HL-60/S4 (cell line): ENCODE measurements around the gene CDH4.

ENCODE experiments used
- in situ Hi-C: fragments of 300-500 bp; cut with MboI; formaldehyde crosslinking; loops from 2 replicates; pipeline ENCODE4 v1.14.3; 2022; ENCODE audit warnings: low sequenced_read_pairs

The CDH4 gene

DNA sequence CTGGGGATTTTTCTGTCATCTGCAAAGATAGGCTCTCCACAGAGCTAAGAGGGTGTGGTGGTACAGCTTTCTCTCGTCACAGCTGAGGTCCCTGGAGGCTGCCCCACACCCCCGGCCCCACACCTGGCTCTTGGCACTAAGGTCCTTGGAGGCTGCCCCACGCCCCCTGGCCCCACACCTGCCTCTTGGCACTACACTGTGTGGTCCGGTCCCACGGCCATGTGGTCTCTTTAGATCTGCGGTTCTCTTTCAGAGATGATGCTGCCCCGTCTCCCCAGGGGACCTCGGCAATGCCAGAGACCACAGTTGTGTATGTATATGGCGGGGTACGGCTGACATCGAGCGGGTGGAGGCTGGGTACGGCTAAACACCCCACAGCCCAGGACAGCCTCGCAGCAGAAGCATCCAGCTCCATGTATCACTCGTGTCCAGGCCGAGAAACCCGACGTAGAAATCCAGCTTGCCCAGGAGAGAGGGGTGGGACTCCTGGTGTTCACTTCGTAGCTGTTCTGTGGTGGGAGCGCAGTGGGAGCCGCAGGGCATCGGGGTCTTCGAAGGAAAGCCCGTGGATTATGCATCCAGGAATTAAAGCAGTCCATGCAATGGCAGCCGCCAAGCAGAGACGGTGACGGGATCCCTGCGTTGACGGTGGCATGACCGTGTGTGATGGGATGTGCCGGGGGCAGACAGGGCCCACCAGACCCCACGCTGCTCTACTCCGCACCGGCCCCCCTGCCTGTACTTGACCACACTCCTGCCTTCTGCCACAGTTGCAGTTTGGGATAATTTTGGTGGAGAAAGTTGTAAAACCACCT, 292.1 kb downstream of the CDH4 start:
- in situ Hi-C loops = no loop called here

DNA sequence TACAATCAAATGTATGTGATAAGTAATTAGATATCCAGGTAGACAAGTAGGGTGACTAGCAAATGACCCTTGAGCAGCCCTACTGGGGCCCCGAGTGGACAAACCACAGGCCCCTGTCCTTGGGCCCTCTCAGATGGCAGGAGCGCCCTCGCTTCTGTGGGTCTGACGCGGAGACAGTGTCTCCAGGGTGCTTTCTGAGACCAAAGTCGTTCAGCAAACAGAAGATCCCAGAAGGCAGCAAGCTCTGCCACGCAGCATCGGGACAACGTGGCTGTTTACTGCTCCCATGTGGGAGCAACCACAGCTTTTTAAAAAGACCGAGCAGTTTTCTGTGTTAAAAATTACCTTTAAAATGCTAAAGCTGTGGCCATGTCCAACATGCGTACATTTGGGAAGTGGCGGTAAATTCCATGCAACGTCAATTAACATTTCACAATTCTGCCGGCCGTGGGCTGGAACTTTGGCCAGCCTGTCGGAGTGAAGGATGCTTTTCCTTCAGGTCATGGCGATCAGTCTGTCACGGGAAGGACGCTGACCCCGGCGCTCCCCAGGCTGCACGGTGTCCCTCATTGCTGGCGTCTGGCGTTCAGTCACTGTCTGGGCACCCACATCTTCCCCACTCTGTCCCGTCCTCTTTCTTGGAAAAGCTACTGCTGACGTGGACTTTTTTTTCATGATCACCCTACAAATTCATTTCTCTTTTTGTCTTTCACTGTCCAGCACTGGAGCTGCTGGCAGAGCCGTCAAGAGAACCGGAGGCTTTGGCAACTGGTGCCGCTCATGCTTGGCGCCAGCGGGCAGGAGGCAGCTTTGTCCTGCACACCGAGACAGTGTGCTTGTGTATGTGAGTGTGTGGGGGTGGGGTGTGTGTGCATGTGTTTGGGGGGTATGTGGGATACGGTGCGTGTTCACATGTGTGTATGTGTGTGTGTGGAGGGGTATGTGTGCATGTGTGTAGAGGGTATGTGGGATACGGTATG, 293.1 kb downstream of the CDH4 start:
- in situ Hi-C loops = no loop called here

DNA sequence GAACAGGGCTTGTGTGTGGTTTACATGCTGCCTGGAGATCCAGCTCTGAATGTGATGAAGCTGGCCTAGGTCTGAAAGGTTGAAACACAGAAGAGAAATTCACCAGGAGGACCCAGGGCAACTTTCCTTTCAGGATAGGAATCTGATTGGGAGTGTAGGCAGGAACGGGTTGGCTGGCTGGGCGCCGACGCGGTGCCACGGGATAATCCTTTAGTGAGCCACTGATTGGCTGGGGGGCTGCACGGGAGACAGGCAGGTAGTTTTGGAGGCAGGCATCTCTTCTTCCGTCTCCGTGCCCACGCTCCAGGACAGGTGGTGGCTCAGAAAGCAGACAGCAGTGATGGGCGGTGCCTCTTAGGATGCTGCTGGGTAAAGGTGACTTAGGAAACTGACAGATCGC, 294.6 kb downstream of the CDH4 start:
- in situ Hi-C loops = no loop called here

DNA sequence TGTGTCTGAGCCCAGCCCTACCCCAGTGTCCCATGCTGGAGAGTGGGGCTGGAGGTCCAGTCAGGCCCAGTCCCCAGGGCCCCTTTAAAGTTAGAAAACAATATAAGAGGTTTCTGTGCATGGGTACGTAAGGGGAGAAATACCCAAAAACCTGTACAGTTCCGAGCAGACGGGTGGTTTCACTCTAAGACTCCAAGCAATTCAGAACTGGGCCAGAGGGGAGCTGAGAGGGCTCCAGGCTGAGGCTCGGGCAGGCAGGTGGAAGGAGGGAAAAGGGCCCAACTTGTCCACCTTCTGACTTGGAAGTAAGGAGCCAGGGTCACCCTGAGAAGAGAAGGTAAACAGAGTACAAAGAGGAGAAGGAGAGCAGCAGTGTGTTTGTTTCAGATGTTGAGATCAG, 296.0 kb downstream of the CDH4 start:
- in situ Hi-C loops = no loop called here

DNA sequence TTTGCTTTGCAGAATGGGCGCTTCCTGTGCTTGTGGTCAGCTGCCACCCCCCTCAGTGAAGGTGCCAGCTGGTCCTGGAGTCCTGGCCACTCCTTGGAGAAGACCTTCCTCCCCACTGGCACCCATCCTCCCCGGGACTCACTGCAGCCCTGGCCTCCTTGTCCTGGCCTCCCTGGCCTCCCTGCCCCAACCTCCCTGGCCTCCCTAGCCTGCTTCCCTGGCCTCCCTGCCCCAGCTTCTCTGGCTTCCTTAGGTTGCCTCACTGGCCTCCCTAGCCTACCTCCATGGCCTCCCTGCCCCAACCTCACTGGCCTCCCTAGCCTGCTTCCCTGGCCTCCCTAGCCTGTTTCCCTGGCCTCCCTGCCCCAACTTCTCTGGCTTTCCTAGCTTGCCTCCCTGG, 297.8 kb downstream of the CDH4 start:
- in situ Hi-C loops = no loop called here

DNA sequence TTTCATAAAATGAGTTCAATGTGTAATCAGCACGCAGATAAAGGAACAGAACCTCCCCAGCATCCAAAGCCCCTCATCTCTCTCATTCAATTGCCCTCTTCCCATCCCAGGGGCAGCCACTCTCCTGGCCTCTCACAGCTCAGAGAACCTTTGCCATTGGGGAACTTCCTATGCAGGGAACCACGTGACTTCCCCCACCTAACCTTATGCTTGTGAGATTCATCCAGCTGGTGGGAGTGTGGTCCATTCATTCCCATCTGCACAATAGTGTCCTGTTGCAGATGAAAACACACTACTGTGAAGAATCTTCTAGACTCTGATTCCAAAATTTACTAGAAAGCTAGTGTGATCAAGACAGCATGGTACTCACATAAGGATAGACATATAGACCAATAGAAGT, 299.3 kb downstream of the CDH4 start:
- in situ Hi-C loops = no loop called here

DNA sequence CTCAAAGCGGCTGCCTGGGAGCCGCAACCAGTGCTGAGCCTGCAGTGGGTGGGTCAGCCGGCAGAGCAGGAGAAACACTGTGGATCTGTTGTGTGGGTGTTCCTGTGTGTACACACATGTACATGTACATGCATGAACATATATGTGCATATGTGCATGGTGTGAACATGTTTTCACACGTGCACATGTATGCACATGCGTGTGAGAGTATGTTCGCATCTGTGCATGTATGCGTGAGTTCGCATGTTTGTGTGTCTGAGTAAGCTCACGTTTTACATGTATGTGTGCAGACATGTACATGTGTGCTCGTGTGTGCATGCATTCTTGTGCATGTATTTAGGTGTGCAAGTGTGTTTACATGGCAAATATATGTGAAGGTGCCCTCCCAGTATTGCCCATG, 302.6 kb downstream of the CDH4 start:
- in situ Hi-C loops = no loop called here

DNA sequence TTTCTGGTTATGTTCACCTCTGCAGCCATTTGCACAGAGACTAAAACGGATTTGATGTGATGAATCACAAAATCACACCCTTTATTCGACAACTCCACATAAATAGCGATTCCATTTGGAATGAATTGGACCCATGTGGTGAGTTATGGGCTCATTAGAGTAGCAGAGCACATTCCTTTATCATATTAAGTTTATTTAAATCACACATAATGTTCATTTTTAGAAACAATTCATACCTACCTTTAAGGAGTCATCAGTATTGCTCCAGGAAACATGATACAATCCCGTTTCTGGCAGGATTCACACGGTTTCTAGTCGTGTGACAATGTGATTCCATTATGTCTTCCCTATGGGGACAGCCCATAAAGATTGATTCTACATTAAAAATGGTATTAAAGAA, 303.5 kb downstream of the CDH4 start:
- in situ Hi-C loops = no loop called here

DNA sequence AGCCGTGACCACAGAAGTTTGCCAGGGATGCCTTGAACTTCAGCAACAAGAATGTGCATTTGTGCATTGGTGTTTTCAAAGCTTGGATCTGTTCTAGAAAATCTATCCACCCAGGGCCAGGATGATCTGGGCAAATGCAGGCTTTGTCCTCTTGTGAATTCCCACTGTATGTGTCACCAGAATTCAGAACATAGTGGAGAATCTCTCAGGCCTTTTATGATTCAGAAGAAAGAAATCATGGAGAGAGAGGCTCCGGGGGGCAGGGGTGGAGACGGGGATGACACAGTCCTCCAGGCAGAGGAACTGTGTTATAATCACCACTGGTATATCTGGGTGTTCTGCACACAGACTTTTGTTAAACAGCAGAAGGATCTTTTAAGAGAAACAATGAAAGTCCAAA, 304.1 kb downstream of the CDH4 start:
- in situ Hi-C loops = no loop called here

DNA sequence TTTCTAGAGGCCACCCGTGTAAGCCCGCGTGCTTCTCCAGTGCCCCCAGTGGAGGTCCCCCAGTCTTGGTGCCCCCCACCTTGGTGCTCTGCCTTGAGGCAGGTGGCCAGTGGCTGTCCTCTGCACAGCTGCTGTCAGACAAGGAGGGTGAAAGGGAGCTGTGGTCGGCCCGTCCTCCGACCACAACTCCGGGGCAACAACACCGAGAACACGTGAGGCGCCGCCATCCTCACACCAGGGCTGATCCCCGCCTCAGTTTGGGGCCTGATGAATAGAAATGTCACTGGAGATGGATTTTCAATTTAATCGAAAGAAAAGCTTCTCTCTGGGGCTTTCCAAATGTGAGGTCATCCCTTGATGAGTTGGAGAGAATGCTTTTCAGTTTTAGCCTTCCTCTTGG, 304.6 kb downstream of the CDH4 start:
- in situ Hi-C loops = no loop called here

DNA sequence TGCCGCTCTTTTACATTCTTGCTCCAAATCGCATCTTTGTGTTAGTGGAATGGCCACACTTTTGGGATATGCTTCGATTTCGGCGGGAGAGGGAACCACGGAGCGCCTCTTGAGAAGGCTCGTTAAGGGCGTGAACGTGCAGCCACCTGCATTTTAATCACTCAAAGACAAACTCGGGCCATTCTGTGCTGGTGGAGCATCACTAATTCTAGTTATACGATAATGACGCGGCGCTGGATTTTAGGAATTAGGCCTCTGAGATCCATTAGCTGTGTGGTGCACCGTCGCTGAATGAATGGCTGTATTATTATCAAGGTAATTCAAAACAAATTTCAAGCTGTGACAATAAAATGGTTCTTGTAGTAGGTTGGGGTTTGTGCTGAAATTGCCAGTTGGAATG, 305.6 kb downstream of the CDH4 start:
- in situ Hi-C loops = no loop called here

DNA sequence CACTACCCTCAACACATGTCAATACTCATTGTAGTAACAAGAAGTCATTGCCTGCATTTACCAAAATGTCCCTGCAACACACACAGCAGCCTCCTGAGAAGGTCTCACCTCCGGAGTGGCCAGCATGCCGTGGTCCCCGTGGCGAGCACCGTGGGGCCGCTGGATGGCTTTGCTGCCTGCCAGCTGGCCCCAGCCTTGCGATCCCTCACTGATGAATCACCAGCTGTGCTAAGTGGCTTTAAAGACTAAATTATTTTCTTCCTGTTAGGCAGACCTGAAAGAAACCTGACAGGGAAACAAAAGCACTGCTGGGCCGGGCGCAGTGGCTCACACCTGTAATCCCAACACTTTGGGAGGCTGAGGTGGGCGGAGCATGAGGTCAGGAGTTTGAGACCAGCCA, 306.7 kb downstream of the CDH4 start:
- in situ Hi-C loops = no loop called here

DNA sequence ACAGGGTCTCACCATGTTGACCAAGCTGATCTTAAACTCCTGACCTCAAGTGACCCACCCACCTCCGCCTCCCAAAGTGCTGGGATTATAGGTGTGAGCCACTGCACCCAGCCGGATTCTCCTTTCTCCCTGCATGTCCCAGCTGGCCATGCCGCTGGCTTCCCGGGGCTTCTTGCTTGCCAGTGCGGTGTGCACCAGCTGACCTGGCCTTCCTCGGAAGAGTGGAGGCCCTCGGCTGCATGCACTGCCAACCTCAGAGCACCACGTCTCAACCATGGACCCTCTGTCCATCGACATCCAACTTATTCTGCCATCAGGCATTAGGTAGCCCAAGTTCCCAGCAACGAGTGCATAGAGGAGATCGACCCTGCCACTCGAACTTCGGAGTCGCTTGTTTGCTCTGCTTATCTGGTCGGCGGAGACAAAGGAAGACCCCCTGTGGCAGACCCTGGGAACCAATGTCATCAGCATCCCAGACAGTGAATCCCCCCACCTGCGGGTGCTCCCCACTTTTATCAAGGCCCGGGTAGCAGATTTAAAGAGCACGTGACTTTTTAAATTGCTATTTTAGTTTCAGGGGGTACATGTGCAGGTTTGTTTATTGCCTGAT, 307.8 kb downstream of the CDH4 start:
- in situ Hi-C loops = no loop called here

DNA sequence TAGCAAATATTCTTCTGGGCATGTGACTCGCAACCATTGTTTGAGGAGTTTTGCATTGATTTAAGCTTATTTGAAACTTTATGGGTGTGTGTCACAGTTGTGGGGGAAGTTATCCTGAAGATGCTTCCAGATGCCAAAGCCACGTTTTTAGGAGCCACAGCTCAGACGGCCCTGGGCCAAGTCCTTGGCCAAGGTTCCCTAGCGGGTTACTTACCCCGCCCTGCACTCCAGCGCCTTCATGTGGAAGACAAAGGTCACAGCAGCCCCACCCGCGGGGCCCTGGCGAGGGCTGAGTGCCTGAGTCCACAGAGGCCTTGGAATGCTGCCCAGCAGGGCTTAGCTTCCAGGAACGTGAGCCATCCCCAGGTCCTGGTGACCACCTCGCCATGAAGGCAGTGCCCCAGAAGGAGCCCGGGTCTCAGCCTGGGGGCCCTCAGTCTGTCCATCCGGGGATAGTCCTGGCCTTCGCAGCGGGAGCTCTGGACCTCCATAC, 308.3 kb downstream of the CDH4 start:
- in situ Hi-C loops = no loop called here

DNA sequence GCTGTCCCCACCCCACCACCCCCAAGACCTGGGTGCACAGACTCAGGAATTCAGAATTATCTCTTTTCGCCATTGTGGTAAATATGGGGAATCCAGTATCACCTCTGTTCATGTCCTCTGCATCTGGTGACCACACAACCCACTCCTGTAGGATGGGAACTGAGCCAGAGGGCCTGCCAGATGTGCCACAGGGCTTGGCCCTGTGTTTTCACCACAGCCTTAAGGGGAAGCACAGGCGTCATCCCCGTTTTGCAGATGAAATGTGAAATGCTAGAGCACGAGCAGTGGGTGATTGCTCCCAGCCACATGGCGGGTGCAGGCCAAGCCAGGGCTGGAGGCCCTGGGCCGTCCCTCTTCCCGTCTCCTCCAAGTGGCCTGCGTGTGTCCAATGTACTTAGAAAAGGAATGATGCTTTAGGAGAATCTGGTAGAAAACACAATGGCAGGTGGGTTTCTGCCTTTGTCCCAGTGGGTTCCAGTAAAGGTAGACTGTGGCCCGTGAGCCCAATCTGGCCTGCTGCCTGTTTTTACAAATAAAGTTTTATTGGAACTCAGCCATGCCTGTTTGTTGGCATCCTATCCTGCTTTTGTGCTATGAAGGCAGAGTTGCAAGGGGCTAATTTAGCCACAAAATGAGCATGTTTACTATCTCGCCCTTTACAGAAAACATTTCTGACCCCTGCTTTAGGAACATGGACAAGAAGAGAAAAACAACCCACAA, 309.2 kb downstream of the CDH4 start:
- in situ Hi-C loops = no loop called here

DNA sequence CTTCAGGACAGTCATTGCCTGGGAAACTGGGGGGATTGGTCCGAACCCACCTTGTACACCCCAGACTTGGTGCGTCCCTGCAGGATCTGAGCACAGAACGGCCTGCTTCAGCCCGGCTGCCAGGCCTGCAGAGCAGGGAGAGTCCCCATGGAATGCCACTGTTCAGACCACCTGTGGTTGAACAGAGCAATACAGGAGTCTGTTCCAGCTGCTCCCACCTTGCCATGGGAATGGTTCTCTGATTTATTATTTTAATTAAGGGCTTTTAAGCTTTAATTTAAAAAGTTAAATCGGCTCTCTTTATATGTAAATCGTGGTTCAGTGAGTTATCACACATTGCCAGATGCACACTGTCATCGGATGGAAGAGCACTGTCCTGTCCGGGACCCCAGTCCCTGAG, 310.4 kb downstream of the CDH4 start:
- in situ Hi-C loops = no loop called here

DNA sequence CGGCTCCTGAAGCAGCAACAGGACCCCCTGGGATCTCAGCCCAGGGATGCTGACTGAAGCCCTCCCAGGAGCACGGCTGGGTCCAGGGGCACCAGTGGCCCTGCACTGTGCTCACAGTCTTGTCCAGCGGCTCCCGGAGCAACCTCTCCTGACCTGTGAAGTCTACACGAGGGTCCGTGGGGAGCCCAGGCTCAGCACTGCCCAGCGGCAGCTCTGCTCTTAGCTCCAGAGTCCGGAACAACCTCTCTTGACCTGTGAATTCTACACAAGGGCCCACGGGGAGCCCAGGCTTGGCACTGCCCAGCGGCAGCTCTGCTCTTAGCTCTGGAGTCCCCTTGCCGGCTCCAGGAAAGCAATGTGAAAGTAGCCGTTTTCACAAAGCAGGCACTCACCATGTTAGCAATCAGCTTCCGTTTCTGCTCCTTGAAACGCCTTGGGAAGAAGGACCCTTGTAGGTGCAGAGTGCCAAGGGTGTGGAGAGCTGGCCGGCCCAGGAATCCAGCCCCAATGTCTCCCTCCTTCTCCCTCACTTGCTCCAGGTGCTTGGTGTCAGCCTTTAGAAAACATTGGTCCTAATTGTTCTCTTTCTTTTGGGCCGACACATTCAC, 310.9 kb downstream of the CDH4 start:
- in situ Hi-C loops = no loop called here

DNA sequence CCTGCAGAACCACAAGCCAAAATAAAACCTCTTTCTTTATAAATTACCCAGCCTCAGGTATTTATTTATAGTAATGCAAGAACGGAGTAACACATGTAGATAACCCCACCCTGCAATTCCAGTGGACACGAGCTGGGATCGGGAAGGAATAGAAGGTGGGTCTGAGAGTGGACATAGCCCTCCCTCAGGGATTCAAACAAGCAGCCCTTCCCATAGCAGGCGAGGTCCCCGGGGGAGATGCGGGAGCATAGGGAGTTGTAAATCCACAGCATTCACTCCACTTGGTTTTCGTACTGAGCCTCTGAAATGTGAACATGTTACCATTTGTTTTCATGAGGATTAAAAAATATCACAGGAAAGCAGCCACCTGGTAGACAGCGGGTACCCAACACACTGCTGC, 312.6 kb downstream of the CDH4 start:
- in situ Hi-C loops = no loop called here

DNA sequence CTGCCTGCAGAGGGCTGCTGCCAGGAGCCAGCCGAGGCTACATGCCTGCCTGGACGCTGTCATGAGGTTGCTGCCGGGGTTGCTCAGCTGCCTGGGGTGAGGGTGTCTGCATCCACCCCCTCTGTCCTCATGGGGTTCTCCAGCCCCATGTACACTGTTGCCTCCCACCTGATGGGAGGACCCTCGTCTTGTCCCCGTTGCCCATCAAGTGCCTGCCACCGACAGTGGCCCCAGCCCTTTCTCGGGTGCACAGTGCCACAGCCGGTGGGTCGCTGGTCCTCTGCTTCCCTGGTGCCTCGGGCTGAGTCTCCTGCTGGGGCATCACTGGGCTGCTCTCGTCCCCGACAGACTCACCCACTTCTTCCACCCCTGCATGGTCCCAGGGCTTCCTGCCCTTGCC, 313.7 kb downstream of the CDH4 start:
- in situ Hi-C loops = no loop called here

DNA sequence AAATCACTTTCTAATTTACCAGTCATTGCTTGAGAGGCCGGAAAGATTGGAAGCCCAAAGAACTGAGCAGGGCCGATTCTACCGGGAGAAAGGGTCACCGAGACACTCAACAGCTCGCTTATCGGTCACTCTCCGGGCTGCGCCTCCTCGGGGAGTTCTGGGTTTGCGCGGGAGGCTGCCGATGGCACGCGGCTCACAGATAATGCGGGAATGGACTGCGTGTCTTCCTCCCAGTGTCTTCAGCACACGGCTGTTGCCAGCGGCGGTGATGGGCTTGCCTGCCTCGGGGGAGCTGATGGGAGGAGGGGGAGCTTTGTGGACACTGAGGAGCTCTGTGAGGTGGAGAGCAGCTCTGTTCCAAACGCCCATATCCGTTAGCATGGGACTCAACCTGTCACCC, 314.6 kb downstream of the CDH4 start:
- in situ Hi-C loops = no loop called here
